Stimulated activated CD4-positive, alpha-beta T cell treated with anti-CD3 and anti-CD28 coated beads, Interleukin-15, amount 100 ng/mL, for 1 hour (primary cell): ENCODE data around the gene HAUS6.
A peak's percentile ranks its signal among the peaks of the same experiment; 100 is the strongest.
"Not testable (repeated sequence)": the region's sequence is repeated elsewhere in the genome, so short reads cannot be mapped to it uniquely, and the experiment has no call there.

Experiments used
- DNase-seq, 2 donors: peaks; one replicate each; pipeline ENCODE4 v3.0.0-alpha.2; 2020; ENCODE audit warnings: low read depth in 1 of 2, low spot score in 1 of 2

The HAUS6 gene

DNA sequence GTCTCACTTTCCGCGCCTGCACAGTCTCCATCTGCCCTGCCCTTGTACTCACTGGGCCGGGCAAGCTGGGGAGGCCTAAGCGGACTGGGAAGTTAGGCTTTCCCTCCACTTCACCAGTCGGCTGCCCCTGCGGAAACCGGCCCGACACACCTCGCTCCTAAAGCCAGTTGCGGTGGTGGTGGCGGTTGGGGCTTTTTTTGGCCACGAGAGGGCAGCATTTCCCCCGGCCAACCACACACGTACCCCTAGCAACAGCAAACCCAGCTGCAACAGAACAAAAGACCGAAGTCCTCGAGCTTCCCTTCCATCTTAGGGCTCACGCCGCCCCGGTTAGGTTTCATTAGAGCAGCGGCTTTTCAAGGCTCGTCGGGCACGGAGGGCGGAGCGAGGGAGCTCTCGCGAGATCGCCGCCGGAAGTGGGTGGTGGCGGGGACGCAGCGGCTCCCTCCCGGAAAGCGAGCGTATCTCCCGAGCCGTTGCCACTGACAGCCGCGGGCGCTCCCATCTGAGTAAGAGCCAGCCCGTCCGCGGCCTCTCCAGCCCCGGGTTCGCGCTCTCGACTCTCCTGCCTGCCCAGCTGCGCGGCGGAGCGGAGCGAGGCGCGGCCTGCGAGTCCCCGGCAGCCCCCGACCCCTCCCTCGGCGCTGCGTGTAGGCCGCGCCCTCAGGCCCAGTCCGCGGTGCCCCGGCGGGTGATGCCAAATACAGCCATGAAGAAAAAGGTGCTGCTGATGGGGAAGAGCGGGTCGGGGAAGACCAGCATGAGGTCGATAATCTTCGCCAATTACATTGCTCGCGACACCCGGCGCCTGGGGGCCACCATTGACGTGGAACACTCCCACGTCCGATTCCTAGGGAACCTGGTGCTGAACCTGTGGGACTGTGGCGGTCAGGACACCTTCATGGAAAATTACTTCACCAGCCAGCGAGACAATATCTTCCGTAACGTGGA, 53.5 kb downstream of the HAUS6 start, which contains the start of gene RRAGA:
Gene RRAGA, plus strand, starts transcription at position 462 of the 951 bp plus-strand sequence. Its CDS starts 233 bp downstream, at position 695.
- peak; percentile 87 to 89 for DNase-seq

DNA sequence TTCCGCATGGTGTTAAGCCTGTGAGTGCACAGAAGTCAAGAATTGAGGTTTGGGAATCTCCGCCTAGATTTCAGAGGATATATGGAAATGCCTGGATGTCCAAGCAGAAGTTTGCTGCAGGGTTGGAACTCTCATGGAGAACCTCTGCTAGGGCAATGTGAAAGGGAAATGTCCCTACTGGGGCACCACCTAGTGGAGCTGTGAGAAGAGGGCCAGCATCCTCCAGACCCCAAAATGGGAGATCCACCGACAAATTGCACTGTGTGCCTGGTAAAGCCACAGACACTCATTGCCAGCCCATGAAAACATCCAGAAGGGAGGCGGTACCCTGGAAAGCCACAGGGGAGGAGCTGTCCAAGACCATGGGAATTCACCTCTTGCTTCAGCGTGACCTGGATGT, 66.1 kb downstream of the HAUS6 start:
- DNase-seq, result no peak

DNA sequence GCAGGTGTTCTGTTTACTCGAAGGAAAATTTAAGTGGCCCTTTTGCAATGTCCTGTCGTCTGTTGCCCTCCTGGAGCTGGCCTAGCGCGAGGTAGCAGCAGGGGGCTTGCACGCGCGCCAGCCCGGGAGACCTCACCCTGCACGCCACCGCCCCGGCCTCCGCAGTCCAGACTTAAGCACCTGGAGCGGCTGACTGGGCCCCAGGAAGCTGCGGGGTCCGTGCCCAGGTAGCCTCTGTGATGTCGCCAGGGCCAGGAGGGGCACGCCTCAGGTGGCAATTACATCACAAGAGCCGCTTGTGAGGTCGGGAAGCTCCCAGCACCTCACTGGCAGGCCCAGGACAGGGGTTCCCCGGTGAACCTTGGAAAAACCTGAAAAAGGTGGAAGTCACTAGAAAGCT, 69.7 kb downstream of the HAUS6 start, which contains the start of gene SAXO1:
Gene SAXO1, minus strand, starts transcription at position 195 of the 400 bp plus-strand sequence. CDS start 301 bp downstream, outside the sequence.
- no peak for DNase-seq

DNA sequence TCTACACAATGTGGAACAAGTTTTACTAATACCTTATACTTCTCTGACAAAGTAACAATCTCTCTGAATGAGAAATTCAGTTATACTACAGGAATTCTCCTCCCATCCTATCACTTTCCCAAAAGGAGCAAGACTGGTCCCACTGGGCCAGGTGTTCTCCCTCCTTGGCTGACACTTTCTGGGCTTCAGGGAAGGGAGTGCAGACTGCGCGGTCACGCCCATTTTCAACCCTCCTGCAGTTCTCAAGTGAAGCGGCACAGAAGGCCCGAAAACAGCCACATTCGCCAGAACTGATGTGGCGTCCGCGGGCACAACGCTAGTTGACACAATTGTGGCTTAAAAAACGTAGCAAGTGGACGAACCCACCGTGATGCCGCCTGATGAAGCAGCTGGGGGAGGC, 70.3 kb downstream of the HAUS6 start:
- no peak for DNase-seq

DNA sequence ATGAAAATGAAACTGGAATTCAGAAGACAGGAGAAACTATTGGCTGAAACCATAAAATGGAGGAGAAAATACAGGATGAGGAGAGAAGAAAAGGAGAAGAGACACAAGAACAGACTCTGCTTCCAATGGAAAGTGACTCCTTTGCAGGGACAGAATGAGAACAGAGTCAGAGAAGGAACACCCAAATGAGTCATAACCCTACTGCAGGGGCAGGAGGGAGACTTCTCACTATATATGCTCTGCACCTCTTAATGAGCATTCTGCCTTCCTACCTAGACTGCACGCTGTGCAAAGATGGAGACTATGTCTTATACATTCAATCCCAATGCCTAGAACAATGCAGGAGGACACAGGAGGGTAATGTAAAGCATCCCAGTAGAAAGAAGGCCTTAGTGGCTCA, 71.8 kb downstream of the HAUS6 start:
- no peak for DNase-seq

DNA sequence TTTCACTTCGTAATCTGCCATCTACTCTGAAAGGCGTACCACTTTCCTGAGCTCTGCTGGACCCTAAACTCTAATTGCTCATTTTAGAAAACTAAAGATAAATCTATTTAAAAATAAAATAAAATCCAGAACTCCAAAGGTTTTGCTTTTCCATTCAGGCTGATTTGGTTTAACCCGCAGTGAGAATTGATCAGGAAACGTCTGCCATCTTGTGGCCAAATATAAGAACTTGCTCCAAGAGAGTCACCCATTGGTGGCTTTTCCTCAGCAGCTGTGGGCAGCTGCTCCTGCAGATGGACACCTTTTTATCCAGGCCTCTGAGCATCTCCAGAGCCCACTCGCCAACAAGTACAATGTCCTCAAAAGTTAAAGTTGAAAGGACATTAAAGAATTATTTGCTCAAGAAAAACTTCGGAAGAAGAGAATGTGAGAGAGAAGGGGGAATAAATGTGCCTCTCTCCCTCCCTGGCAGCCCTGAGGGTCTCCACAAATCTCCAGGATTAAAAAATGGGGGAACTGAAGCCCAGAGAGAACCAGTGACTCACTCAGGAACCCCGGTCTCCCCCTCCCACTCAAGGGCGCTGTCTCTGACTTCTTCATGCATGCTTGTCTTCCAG, 73.8 kb downstream of the HAUS6 start:
- DNase-seq, result no peak

DNA sequence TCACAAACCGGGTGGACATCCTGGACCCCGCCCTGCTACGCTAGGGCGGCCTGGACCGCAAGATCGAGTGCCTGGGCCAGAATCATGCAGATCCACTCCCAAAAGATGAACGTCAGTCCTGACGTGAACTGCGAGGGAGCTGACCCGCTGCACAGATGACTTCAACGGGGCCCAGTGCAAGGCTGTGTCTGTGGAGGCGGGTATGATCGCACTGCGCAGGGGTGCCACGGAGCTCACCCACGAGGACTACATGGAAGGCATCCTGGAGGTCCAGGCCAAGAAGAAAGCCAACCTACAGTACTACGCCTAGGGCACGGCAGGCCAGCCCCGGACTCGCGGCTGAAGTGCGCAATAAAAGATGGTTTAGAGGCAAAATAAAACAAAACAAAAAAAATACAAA, 74.9 kb downstream of the HAUS6 start:
- DNase-seq, result no peak

DNA sequence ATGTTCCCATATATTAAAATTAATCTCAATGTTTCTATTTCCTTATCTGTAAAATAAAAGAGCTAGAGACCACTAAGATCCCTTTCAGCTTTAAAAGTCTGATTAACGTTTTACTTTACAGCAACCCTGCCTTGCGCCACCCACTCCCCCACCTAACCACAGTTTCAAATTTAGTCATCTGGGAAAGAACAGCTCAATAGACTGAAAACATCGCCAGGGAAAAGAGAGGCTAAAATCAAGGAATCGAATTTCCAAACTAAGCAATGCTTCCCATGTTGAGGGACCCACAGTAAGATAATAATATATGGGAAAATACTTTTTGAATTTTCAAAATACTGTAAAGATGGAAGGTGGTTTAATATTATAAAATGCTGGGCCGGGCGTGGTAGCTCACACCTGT, 76.3 kb downstream of the HAUS6 start:
- DNase-seq, result no peak

DNA sequence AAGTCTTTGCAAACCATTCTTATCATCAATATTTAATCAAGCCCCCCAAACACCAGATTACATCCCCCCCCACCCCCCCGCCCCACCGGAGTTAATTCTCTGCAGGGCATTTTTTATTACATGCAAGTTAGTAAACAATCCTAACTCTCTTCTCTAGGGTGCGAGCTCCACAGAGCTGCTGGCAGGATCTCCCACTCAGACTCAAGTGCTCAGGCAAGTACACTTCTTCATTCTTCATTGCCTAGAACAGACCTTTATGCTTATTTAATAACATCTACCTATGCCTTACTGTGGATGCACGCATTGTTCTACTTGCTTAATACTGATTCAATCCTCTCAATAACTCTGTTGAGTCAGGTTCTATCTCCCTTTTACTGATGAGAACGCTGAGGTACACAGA, 79.6 kb downstream of the HAUS6 start:
- no peak for DNase-seq

DNA sequence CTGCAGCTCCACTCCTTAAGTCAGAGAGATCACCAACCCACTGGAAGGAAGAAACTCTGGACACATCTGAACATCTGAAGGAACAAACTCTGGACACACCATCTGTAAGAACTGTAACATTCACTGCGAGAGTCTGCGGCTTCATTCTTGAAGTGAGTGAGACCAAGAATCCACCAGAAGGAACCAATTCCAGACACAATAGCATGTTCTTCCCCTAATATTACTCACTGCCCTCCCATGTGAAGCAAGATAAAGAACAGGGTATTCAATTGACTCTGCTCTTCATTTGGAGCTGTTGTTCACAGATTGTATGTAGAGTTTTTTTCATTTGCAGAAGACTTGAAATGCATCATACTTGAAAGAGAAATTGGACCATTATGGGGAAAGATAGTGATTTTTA, 80.5 kb downstream of the HAUS6 start:
- no peak for DNase-seq

DNA sequence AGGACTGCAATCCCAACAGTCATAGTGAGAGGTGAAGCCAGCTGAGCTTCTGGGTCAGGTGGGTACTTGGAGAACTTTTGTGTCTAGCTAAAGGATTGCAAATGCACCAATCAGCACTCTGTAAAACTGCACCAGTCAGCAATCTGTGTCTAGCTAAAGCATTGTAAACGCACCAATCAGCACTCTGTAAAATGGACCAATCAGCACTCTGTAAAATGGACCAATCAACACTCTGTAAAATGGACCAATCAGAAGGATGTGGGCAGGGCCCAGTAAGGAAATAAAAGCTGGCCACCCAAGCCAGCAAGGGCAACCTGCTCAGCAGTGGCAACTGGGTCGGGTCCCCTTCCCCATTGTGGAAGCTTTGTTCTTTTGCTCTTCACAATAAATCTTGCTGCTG, 81.1 kb downstream of the HAUS6 start:
- not testable (repeated sequence) for DNase-seq

DNA sequence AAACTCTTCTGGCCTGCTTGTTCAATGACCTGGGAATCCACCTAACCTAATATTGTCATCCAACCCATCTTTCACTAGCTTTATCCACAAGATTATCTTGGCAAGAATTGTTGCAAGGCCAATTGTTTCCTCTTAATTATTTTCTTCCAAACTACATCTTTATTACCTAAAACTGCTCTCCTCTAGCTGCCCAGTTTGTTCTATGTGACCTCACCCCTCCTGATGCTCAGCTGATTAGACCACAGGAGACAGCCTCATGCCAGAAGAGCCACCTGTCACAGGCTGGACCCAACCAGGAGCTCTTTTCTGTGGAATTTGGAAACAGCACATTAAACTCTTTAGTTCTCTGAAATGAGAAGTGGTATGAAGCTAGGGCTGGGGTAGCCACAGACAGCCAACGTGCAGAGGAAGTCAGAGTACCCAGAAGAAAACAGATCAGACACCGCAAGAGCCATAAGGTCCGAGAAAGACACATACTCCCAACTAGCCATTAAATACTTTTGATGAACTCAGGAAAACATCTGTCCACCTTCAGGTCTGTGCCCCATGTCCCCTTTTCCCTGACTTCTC, 81.7 kb downstream of the HAUS6 start:
- DNase-seq, result no peak

DNA sequence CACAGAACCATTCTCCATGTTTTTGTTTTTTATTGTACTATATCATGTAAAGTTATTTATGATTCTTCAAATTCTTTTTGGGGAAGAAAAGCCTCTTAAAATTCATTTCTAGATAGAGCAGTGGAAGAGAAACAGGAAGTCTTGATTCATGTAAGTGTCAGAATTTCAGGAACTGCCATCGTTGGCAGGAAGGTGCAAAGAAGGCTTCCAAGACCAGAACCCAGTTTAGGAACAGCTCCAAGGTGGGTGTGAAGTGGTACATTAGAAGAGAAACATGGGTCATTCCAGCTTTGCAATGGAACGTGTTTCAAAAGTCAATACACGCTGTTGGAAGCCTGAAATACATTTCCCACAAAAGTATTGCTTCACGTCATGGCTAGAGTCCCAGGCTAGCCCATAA, 84.5 kb downstream of the HAUS6 start:
- DNase-seq, result no peak

DNA sequence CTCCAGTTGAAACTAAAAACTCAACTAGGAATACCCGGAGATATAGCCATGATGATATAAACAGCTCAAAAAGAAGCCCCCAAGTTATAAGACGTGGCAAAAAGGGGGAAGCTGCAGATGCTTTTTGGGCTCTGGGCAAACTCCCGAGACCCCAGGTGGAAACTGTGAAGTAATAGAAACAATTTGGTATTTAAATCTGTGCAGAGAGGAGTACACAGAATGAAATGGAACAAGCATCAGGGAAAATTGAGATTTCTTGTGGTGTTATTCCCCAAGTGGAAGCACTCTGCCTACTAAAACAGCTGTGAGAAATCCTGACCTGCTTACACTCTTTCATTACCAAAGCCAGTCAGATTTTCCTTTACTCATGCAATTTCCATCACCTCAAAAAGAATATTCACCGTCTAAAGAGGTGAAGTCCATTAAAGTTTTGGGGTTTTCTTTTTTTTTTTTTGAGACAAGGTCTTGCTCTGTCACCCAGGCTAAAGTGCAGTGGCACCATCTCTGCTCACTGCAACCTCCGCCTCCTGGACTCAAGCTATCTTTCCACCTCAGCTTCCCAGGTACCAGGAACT, 93.2 kb downstream of the HAUS6 start:
- no peak for DNase-seq
